ENCODE data around the gene ANO2. TPM values are rescaled to one million over a fixed set of nuclear protein-coding genes. Genes with fewer than 3 reads are reported as not detected.

The ANO2 gene
- total RNA-seq, 1 donor from 2014 or later, result 13.6 TPM

DNA sequence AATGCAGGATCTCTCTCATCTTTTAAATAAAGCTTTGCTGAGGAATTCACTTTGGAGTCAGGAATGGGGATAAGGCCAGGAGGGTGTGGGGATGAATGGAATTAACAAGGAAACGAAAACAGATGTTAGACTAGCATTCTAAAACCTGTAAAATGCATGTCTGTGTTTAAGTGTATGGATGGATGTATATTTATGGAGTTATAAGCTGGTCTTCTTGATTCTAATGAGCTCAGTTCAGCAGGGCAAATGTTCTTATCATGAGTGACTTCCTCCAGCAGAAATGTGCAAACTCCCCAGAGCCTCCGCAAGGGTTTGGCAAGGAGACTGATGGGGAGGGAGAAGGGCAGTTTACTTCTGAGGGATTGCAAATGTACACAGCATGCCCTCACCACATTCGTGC is 364.0 kb downstream of the ANO2 start:
- DNase-seq (ENCODE audit: low spot score), result no peak

DNA sequence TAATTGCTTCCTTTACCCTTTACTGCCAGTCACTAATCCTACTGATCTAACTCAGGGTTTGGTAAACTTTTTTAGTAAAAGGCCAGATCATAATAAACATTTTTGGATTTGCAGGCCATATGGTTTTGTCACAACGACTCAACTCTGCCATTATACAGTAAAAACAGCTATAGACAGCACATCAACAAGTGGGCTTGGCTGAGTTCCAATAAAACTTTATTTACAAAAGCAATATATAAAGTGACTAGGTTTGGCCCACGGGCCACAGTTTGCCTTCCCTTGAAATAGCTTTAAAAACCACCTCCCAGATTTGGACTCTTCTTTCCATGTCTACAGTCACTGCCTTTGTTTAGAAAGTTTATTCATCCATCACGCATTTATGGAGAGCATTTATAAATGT is 366.3 kb downstream of the ANO2 start:
- intact Hi-C loops (cut with DNase I), result no loop called here
- DNase-seq (ENCODE audit: low spot score), result no peak

More for the DNA sequence above, 364.0 kb downstream of the ANO2 start:
- intact Hi-C loops (cut with DNase I), result no loop called here

DNA sequence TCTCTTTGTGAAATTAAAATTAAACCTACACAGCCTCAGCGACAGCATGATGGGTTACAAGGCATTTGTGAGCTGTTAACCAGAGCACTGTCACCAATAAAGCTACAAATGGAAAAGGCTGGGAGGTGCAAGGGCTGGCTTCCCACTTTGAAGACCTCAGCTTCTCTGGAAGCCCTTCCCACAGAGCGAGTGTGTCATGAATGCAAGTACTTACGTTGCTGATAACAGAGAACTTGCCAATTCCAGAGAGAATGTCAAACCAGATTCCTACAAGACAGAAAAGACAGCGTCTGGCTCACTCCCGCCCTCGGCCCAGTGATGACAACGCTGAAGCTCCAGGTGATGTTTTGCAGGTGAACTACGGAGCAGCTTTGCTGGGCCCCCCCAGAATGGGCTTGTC is 367.3 kb downstream of the ANO2 start:
- intact Hi-C loops (cut with DNase I), result no loop called here
- DNase-seq (ENCODE audit: low spot score), result no peak

DNA sequence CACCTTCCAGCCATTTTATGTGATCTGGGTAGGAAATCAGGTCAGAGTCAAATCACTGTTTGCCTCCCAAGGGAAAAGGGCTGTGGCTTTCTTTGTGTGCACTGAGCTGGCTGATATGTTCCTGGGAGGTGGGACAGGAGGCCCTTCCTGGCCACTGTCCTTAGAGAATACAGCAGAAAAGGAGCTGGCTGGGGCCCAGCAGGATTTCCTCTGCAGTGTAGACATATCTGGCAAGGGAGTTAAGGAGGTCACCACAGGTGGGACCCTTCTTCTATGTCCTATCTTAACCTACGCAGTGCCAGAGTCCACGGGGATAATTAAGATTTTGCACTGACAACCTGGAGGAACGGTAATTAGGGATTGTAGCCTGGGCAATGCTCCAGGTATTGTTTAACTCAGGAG is 367.8 kb downstream of the ANO2 start:
- no peak for DNase-seq (ENCODE audit: low spot score)
- intact Hi-C loops (cut with DNase I), result no loop called here

DNA sequence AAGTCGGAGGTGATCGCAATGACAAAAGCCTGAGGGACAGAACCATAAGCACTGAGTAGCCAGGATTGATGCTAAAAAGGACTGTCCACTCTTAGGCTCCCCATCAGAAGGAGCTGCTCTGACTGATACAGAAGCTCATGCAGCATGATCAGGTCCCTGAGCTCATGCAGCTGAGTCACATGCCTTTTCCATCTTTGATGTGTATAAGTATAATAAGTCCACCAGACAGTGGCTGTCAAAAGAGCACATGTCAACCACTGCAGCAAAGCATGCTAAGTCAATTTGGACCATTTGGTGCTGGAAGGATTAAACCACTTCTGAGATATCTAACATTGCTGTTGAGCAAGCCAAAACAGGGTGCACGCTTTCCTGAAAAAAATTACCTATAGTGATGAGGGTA is 369.1 kb downstream of the ANO2 start:
- no peak for DNase-seq (ENCODE audit: low spot score)
- intact Hi-C loops (cut with DNase I), result no loop called here

DNA sequence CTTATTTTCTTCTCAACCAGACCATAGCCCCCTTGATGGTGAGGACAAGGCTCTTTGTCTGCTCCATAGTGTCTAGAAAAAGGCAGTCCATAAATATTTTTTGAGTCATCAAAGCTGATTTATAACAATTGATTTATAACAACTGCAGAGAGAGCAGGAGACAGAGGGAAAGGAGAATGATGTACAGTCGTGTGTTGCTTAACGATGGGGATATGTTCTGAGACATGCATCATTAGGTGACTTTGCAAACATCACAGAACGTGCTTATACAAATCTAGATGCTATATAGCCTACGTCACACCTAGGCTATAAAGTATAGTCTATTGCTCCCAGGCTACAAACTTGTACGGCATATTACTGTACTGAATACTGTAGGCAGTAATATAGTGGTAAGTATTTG is 369.8 kb downstream of the ANO2 start:
- intact Hi-C loops (cut with DNase I), result no loop called here
- no peak for DNase-seq (ENCODE audit: low spot score)

DNA sequence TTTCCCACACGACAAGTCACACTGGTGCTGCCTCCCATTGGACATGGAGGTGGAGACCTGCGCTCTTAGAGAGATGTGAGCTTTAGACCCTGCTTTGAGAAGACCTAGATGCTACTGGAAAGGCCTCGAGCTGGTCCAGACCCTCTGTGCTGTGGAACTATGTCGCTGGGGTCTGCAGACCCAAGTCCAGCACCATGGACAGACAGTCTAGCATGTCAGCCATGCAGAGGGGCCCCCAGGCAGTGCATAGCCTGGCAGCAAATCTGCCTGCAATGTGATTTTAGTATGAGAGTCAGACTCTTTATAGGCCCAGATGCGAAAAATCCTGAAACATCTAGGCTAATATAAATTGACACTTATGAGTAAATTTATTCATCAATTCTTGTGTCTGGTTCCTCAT is 371.7 kb downstream of the ANO2 start:
- intact Hi-C loops (cut with DNase I), result no loop called here
- no peak for DNase-seq (ENCODE audit: low spot score)

DNA sequence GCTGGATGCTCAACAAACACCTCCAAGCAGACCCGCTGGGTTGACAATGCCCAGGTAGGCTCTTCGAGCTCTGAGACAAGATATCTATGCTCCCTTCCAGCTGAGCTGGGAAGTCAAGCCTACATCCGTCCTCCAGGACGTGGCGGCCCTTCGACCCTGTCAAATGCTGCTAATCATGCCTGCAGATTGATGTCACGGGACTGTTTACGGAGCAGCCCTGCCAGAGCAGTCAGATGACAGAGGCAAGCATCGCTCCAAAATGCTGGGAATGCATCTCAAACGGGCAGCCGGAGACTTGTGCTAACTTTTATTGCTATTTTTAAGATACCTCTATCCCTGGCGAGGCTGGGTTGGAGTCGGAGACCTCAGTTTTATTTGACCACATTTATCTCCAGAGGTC is 373.9 kb downstream of the ANO2 start:
- DNase-seq (ENCODE audit: low spot score), result no peak
- intact Hi-C loops (cut with DNase I), result no loop called here

DNA sequence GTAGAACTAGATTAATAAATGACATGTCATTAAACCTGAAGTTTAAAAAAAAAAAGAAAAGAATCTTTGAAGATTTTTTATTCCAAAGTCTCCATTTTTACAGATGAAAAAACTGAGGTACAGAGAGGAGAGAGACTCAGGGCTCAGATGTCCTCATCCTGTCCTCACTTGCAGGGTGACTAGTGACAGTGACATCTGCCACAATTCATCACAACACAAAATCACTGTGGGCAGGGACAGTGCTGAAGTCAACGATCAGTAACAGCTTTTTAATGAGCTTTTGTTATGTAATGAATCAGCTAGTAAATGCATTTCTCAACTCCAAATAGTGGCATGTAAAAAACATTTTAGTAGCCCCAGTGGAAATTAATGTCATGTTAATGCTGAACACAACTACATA is 374.6 kb downstream of the ANO2 start:
- intact Hi-C loops (cut with DNase I), result no loop called here

DNA sequence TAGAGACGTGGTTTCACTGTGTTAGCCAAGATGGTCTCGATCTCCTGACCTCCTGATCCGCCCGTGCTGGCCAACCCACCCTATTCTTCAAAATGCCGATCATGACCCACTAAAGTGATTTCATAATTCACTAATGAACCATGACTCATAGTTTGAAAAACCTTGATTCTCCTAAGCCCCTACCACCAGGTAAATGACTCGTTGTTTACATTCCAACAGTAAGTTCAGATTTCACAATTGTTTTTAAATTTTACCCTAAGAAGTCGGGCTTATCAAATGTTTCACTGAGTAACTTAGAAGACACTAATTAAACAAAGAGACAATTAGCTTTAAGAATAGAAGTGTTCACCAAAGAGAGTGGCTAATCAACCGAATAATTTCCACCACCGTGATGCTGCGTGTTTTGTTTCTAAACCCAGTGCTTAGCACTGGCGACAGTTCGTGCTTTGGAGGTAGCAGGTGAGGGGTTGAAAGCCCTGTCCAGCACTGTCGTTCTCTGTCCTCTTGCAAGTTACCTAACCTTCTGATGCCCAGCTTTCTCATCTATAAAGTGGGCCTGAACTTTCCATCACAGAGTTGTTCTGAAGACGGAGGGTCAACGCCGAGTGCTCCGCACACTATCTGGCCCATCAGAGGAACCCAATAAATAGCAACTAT is 376.6 kb downstream of the ANO2 start:
- intact Hi-C loops (cut with DNase I), result no loop called here

More for the DNA sequence above, 374.6 kb downstream of the ANO2 start:
- no peak for DNase-seq (ENCODE audit: low spot score)

DNA sequence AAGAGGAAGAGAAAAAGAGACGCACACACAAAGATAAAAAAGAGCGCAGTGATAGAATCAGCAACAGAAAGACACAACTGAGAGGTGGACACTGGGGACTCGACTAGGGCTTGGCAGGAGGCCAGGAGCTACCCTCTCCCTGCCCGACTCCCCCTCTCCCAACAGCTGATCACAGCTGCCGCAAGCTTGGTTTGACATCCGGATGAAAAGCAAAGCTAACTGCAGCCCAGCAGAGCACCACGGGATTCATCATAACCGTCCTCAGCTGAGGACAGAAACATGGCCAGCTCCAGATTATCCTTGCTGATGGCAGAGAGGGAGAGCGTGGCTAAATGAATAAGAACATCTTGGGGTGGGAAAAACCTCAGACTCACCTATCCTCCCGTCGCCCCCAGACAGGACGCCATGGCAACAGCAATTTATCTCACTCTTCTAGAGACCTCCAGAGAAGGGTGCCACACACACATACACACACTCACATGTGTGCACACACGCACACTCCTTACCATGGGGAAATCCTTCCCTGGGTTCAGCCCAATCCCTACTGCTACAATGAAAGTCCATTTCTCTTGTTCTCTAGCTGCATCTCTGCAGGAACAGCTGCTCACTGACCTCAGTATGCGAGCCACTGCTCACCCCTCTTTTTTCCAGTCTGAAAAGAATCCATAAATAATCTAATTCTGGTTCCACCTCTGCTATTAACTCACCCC is 377.9 kb downstream of the ANO2 start:
- no peak for DNase-seq (ENCODE audit: low spot score)
- intact Hi-C loops (cut with DNase I), result no loop called here

More for the DNA sequence above, 376.6 kb downstream of the ANO2 start:
- DNase-seq (ENCODE audit: low spot score), result no peak

DNA sequence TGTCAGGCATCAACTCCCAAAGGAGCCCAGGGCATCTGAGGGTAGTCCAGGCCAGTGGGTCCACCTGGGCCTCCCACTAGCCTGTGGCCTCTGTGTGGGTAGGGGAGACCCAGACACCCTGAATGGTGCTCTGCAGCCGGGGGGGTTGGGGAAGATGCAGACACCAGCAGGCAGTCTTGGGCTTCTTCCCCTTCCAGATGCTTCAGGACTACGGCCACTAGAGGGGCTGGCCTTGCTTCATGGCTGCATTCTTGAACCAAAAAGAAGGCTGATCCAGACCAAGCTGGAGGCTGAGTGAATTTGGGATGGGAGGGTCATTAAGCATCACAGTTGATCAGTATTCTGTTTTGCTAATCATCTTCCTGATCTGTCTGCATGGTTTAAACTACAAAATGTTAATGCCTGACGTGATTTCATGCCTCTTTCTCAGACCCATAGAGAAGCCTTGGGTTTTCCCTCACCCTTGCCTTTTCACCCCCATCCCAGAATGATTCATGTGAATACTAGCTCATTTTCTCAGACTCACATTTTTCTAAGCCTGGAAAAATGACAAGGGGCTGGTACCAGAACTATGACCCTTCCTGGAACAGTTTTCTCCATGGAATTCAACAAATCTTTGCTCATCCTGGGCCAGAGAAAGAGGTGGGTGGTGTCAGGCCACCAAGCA is 379.0 kb downstream of the ANO2 start:
- no peak for DNase-seq (ENCODE audit: low spot score)
- intact Hi-C loops (cut with DNase I), result no loop called here

DNA sequence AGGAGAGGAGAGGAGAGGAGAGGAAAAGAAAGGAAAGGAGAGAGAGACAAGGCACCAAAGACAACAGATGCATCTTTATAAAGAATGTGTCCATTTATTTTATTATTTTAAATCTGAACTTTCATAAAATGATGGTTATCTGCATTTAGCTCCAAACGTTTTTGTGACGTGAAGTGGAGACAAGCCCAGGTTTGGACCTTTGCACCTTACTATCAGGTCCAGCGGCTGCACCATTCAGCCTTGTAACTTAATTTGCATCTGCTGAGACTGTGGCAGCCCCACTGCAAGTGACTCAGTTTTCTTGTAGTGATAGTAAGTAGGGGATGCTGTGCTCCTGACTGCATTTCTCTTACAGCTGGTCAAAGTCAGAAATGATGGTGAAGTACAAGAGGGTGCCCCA is 382.5 kb downstream of the ANO2 start:
- intact Hi-C loops (cut with DNase I), result no loop called here
- no peak for DNase-seq (ENCODE audit: low spot score)

DNA sequence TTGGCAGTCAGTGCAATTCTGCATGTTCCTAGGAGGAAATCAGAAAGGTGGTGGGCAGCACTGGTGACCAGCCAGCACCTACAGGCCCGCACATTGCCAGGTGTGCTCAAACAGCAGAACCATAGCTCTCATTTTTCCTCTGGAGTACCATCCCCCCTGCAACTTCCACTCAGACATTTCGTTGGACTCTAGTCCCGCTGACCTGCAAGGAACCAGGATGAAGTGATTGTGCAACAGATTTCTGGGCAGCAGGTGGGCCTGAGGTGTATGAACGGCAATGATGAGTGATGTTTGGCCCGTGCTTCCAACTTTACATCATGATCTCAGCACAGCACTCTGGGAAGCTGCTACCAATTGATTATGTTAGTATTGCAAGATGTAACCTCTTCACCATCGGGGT is 383.2 kb downstream of the ANO2 start:
- intact Hi-C loops (cut with DNase I), result no loop called here
- DNase-seq (ENCODE audit: low spot score), result no peak

DNA sequence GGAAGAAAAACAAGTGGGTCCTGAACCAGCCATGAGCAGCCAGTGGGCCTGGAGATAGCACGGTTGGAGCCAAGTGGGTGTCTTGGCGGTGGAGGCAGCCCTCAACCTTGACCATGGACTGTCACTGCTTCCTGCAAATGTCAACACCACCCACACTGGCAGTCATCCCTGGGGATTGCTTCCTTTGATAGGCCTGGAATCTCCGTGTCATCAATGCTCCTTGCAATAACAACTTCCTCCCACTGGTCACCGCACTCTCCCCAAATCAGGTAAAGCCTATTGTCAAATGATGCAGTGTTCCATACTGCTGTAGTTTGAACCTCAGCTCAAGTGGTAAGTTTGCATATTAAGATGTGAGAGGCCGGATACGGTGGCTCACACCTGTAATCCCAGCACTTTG is 384.0 kb downstream of the ANO2 start:
- intact Hi-C loops (cut with DNase I), result no loop called here
- no peak for DNase-seq (ENCODE audit: low spot score)

DNA sequence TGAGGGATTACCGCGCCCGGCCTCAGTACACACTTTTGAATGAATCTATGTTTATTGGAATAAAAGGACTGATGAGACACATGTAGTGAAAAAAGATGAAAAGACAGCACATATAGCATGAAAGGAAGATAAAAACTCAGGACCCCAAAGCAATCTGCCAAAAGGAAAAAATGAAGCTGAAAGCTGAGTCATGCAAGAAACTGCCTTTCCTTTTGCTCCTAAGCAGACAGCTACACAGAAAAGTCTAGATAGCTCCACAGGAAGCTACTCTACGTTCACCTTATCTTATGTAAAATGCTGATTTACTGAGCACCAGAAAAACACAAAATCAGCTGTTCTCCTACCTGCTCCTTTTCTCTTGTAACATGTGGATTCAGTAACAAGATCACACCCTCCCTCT is 384.8 kb downstream of the ANO2 start:
- intact Hi-C loops (cut with DNase I), result no loop called here
- no peak for DNase-seq (ENCODE audit: low spot score)

DNA sequence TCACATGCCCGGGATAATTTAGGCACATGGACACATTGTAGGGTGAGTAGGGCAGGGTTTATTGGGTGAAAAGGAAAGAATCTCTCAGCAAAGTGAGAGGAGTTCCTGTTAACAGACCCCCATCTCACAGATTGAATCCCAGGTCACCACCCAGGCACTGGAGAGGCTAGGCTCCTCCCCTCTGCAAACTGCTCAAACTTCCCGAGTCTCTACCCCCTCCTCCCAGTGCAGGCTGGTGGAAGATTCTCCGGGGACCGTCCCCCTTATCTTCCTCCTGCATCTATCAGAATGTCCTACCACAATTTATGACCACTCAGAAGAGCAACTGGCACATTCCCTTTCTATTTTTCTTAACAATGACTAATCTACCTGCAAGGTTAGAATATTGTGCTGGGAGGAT is 387.2 kb downstream of the ANO2 start:
- intact Hi-C loops (cut with DNase I), result no loop called here
- DNase-seq (ENCODE audit: low spot score), result no peak

DNA sequence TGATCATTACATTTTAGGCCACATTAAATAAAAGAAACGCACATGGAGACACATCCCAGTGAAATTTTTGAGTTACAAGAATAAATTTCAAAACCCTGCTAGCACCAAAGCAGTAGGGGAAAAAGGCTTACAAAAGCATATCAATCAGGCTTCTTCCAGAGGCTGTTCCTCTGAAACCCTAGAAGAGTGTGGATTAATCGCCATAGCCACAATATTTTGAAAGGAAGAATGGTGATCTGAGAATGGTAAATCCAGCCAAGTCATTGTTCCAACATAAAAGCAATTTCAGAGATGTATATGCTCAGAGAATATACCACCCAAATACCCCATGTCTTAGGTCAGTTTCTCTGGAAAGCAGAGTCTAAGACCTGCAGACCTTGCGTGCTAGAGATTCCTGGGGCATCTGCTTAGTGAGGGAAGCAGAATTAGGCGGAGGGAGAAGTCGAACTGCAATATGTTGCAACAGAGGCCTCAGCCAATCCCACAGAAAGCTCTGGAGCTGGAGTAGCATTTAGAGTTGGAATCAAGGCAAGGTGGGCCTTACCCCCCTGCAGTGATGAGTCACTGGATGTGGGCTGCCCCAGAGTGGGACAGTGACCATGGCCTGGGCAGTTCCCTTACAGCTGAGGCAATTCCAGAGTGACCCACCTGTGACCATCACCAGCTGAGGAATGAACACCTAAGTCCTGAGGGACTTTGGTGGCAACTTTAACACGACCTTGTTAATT is 387.9 kb downstream of the ANO2 start:
- no peak for DNase-seq (ENCODE audit: low spot score)
- intact Hi-C loops (cut with DNase I), result no loop called here

DNA sequence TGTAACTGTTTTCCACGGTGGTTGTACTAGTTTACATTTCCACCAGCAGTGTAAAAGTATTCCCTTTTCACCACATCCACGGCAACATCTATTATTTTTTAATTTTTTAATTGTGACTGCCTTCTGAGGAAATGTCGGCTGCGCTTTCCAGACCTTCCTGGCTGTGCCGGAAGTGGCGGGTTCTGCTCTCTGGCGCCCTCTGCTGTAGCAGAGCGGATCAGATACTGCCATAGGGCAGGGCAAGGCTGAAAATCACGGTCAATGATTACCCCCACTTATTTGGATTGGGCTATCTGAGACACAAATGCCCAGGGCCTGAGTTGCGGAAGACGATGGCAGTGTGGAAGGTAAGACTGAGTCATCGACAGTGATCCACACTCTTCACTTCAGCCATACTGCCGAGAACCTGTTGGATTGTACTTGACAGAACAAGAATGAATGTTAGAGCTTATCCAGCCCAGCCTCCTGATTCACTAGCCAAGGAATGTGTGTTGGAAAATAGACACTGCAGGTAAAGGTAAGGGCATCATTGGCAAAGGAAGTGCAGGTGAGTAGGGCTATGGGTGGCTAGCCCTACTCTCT is 388.9 kb downstream of the ANO2 start:
- no peak for DNase-seq (ENCODE audit: low spot score)
- intact Hi-C loops (cut with DNase I), result no loop called here

DNA sequence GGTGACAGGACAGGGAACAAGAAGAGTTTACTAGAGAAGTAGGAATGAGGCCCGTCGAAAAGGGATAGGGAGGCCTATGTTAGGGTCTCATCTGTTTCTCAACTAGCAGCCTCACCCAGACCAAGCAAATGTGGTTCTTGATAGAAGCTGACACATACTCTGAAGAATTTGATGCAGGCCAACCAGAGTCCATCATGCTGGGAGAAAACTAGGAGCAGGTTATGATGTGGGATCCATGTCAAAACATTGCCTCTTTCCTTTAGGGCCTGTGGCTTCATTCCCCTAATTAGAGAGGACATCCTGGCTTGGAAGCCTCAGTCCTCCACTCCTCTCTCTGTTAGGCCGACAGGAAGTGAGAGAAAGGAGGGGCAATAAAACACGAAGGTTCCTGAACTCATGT is 390.3 kb downstream of the ANO2 start:
- intact Hi-C loops (cut with DNase I), result no loop called here
- no peak for DNase-seq (ENCODE audit: low spot score)

Data from cardiac septum (tissue), 1 donor.